HepG2 (cell line): ENCODE data around the gene TPBGL. TPM values are rescaled to one million over a fixed set of nuclear protein-coding genes. Genes with fewer than 3 reads are reported as not detected.

Experiments used
- ARNTL ChIP-seq: sonication (generic); formaldehyde crosslinking; IDR thresholded peaks from 2 replicates; pipeline ENCODE4 v1.4.0; 2020; ENCODE audit warnings: mild to moderate bottlenecking, missing genetic modification reagents
- CHD2 ChIP-seq: IDR thresholded peaks from 2 replicates; pipeline ENCODE4 v1.6.1; 2011; ENCODE audit warnings: low read depth, low read length, improper control_type of control experiment
- DNMT1 ChIP-seq: sonication (generic); formaldehyde crosslinking; IDR thresholded peaks from 2 replicates; pipeline ENCODE4 v1.5.1; 2020; ENCODE audit warnings: mild to moderate bottlenecking, missing genetic modification reagents
- FOXK2 ChIP-seq: fragments of 450-650 bp; IDR thresholded peaks from 2 replicates; pipeline ENCODE4 v1.6.1; 2016
- GTF3A ChIP-seq: sonication (generic); formaldehyde crosslinking; conservative IDR thresholded peaks from 2 replicates; pipeline ENCODE4 v1.4.0; 2020; ENCODE audit warnings: mild to moderate bottlenecking, missing genetic modification reagents
- HNF4G ChIP-seq, 2 experiments: sonication (generic) in 1 of 2; formaldehyde crosslinking in 1 of 2; IDR thresholded peaks; 2 replicates each; pipeline versions ENCODE4 v1.4.0 to v1.6.1; 2011 to 2020; ENCODE audit warnings: borderline replicate concordance in 2 of 2, low read depth in 2 of 2, mild to moderate bottlenecking in 2 of 2, low read length in 1 of 2, missing genetic modification reagents in 1 of 2, moderate library complexity in 1 of 2
- NCOA2 ChIP-seq: sonication (generic); formaldehyde crosslinking; IDR thresholded peaks from 2 replicates; pipeline ENCODE4 v1.8.0; 2022; ENCODE audit warnings: inconsistent platforms
- NR2C2 ChIP-seq: sonication (generic); formaldehyde crosslinking; IDR thresholded peaks from 2 replicates; pipeline ENCODE4 v1.4.0; 2020; ENCODE audit warnings: missing genetic modification reagents, mild to moderate bottlenecking, moderate library complexity, borderline replicate concordance
- POLR2AphosphoS2 ChIP-seq: IDR thresholded peaks from 2 replicates; pipeline ENCODE4 v1.6.1; 2011; ENCODE audit warnings: low read depth, low read length, improper control_type of control experiment
- SYNCRIP ChIP-seq: fragments of 200-400 bp; formaldehyde crosslinking; IDR thresholded peaks from 2 replicates; pipeline ENCODE4 v1.6.1; 2018; ENCODE audit warnings: mild to moderate bottlenecking, low read depth, low read length; ENCODE audit not compliant: insufficient read depth
- ZHX2 ChIP-seq, 2 experiments: sonication (generic) in 1 of 2; formaldehyde crosslinking in 1 of 2; IDR thresholded peaks; 2 replicates each; pipeline versions ENCODE4 v1.6.1 to v1.9.0; 2014 to 2022; ENCODE audit warnings: antibody characterized with exemption in 1 of 2, borderline replicate concordance in 1 of 2, inconsistent platforms in 1 of 2, low read depth in 1 of 2, missing genetic modification reagents in 1 of 2
- ZMYM2 ChIP-seq: sonication (generic); formaldehyde crosslinking; IDR thresholded peaks from 2 replicates; pipeline ENCODE4 v1.8.0; 2022; ENCODE audit warnings: mild to moderate bottlenecking, missing genetic modification reagents
- ZNF121 ChIP-seq: sonication (generic); formaldehyde crosslinking; IDR thresholded peaks from 2 replicates; pipeline ENCODE4 v1.5.0; 2020; ENCODE audit warnings: mild to moderate bottlenecking, missing genetic modification reagents
- ZNF232 ChIP-seq: sonication (generic); formaldehyde crosslinking; IDR thresholded peaks from 2 replicates; pipeline ENCODE4 v1.4.0; 2020; ENCODE audit warnings: missing genetic modification reagents, borderline replicate concordance
- ZNF329 ChIP-seq: sonication (generic); formaldehyde crosslinking; IDR thresholded peaks from 2 replicates; pipeline ENCODE4 v1.9.0; 2021; ENCODE audit warnings: low read depth, mild to moderate bottlenecking, missing genetic modification reagents
- ZNF33A ChIP-seq: sonication (generic); formaldehyde crosslinking; IDR thresholded peaks from 2 replicates; pipeline ENCODE4 v1.5.1; 2020; ENCODE audit warnings: missing genetic modification reagents, mild to moderate bottlenecking, moderate library complexity, borderline replicate concordance
- ZNF614 ChIP-seq: IDR thresholded peaks from 2 replicates; pipeline ENCODE4 v1.6.1; 2018; ENCODE audit warnings: missing biosample characterization, missing genetic modification reagents, inconsistent platforms, borderline replicate concordance
- ZSCAN22 ChIP-seq: sonication (generic); formaldehyde crosslinking; IDR thresholded peaks from 2 replicates; pipeline ENCODE4 v1.4.0; 2020; ENCODE audit warnings: mild to moderate bottlenecking, missing genetic modification reagents
- polyA plus RNA-seq, 8 experiments: library from polyadenylated mRNA; depleted of rRNA in 3 of 8; stranded (reverse) in 7 of 8; unstranded in 1 of 8; fragments of >200 nt; fragmentation: Illumina TruSeq in 4 of 8; extraction: Trizol in 4 of 8; gene quantifications; 2 replicates each; pipeline versions ENCODE4 v1.2.1 to v1.2.3, GENCODE V29; 2011 to 2016; ENCODE audit warnings: low read depth in 4 of 8, missing spikeins in 1 of 8, mixed read lengths in 1 of 8; ENCODE audit not compliant: insufficient read depth in 1 of 8
- total RNA-seq, 5 experiments: library from RNA; depleted of rRNA; stranded (reverse); fragments of >200 nt; fragmentation: Illumina TruSeq; extraction: Trizol; gene quantifications; 2 replicates each; pipeline ENCODE4 v1.2.3, GENCODE V29; 2016; ENCODE audit warnings: low read depth in 1 of 5
- TF ChIP-seq, protein P1 (sequence below): sonication (generic); formaldehyde crosslinking; IDR thresholded peaks from 2 replicates; pipeline ENCODE4 v1.4.0; 2020; ENCODE audit warnings: missing genetic modification reagents
- TF ChIP-seq, protein P2 (sequence below): sonication (generic); formaldehyde crosslinking; IDR thresholded peaks from 2 replicates; pipeline ENCODE4 v1.8.1; 2023; ENCODE audit warnings: mild to moderate bottlenecking, missing genetic modification reagents, borderline replicate concordance

TPBGL gene
- total and polyA plus RNA-seq, 2 of the 13 experiments (the other 11 are each of a cell fraction or from before 2014, with no cell fraction given): not detected

DNA sequence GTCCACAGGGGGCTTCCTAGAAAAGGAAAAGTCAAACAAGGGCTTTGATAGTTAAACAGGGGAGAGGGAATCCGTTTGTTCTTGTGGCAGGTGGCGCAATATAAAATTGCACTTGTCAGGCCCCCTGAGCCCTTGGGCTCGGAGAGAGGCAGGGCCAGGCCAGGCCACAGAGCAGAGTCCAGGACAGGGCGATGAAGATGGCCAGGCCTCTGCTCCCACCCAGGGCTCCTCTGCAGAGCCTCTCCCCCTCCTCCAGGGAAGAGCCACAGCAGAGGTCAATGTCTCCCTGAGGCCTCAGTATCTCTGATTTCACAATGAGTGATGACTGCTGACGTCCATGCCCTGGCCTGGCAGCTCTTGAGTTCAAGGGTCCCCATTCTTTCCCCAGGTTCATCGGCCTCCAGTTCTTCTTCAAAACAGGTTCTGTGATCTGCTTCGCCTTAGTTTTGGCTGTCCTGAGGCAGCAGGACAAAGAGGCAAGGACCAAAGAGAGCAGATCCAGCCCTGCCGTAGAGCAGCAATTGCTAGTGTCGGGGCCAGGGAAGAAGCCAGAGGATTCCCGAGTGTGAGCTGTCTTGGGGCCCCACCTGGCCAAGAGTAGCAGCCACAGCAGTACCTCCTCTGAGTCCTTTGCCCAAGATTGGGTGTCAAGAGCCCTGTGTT, 36.4 kb upstream of the TPBGL start (continued):
- no peak for TF ChIP-seq ZNF33A
- no peak for TF ChIP-seq CHD2
- no peak for TF ChIP-seq ZNF232 (CRISPR knock-in tag)
- TF ChIP-seq POLR2AphosphoS2: no peak
- peak; percentile 29; the same call in 1 of the 2 replicates for TF ChIP-seq ARNTL (CRISPR knock-in tag)
- TF ChIP-seq, protein P1, sequence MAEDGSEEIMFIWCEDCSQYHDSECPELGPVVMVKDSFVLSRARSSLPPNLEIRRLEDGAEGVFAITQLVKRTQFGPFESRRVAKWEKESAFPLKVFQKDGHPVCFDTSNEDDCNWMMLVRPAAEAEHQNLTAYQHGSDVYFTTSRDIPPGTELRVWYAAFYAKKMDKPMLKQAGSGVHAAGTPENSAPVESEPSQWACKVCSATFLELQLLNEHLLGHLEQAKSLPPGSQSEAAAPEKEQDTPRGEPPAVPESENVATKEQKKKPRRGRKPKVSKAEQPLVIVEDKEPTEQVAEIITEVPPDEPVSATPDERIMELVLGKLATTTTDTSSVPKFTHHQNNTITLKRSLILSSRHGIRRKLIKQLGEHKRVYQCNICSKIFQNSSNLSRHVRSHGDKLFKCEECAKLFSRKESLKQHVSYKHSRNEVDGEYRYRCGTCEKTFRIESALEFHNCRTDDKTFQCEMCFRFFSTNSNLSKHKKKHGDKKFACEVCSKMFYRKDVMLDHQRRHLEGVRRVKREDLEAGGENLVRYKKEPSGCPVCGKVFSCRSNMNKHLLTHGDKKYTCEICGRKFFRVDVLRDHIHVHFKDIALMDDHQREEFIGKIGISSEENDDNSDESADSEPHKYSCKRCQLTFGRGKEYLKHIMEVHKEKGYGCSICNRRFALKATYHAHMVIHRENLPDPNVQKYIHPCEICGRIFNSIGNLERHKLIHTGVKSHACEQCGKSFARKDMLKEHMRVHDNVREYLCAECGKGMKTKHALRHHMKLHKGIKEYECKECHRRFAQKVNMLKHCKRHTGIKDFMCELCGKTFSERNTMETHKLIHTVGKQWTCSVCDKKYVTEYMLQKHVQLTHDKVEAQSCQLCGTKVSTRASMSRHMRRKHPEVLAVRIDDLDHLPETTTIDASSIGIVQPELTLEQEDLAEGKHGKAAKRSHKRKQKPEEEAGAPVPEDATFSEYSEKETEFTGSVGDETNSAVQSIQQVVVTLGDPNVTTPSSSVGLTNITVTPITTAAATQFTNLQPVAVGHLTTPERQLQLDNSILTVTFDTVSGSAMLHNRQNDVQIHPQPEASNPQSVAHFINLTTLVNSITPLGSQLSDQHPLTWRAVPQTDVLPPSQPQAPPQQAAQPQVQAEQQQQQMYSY (CRISPR knock-in tag): no peak
- peak; percentile 61; the same call in 1 of the 2 replicates for TF ChIP-seq ZNF614
- TF ChIP-seq ZHX2 (IDR thresholded peaks at IDR 0.05; ENCODE audit: low read depth): no peak
- TF ChIP-seq ZHX2 (CRISPR knock-in tag; IDR thresholded peaks at IDR 0.05; ENCODE audit: borderline replicate concordance): no peak
- TF ChIP-seq, protein P2, sequence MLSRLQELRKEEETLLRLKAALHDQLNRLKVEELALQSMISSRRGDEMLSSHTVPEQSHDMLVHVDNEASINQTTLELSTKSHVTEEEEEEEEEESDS: no peak
- TF ChIP-seq ZSCAN22: no peak
- TF ChIP-seq FOXK2: no peak
- no peak; the same call in 1 of the 2 replicates for TF ChIP-seq ZMYM2 (CRISPR knock-in tag)
- TF ChIP-seq HNF4G (IDR thresholded peaks at IDR 0.05; ENCODE audit: borderline replicate concordance, low read depth, low read length): peak; percentile 94
- TF ChIP-seq HNF4G (CRISPR knock-in tag; IDR thresholded peaks at IDR 0.05; ENCODE audit: borderline replicate concordance, low read depth): peak; percentile 84
- no peak for TF ChIP-seq ZNF121 (CRISPR knock-in tag)
- TF ChIP-seq ZNF329: no peak
- no peak for TF ChIP-seq SYNCRIP
- TF ChIP-seq DNMT1: no peak
- 0 out of 2 replicates have a peak, but pooled peaks have one; percentile 10 for TF ChIP-seq GTF3A (CRISPR knock-in tag)
- TF ChIP-seq NCOA2 (CRISPR knock-in tag): peak; percentile 84
- TF ChIP-seq NR2C2: peak; percentile 79
